ENCODE data around the gene LMTK2.

DNA sequence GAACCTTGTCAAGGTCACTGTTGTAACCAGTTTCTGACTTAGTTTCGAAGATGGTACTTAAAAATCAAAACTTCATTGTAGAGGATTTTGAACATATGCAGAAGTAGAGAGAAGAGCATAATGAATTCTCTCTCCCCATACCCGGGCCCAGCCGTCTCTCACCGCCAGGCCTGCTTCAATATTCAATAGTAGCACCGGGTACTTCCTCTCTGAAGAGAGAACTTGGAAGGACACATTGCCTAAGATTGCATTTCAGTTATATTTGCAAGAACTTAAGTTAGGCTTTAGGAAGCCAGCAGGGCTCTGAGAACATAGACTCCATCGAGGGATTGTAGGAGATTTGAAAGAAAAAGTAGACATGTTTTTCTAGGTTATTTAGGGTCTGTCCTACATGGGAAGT, 19.1 kb downstream of the LMTK2 start:
- TF ChIP-seq CTCF (IDR thresholded peaks at IDR 0.05) (no peak), EZH2 (IDR thresholded peaks at IDR 0.05; ENCODE audit: borderline replicate concordance, insufficient read depth, low read depth, low read length, poor library complexity, severe bottlenecking) (no peak)

Data from B cell (primary cell).